ENCODE measurements around the gene KLRG1.

- TF ChIP-seq EZH2 (IDR thresholded peaks at IDR 0.05; ENCODE audit: insufficient read depth, poor library complexity, severe bottlenecking) (no peak), EZH2phosphoT487 (IDR thresholded peaks at IDR 0.05; ENCODE audit: insufficient read depth, low read depth) (no peak)
Measured at GRCh38 chr12:9024512-9024911, 35.2 kb downstream of the KLRG1 start.
